Measurements from ENCODE around the gene CLRN3.

The CLRN3 gene

DNA sequence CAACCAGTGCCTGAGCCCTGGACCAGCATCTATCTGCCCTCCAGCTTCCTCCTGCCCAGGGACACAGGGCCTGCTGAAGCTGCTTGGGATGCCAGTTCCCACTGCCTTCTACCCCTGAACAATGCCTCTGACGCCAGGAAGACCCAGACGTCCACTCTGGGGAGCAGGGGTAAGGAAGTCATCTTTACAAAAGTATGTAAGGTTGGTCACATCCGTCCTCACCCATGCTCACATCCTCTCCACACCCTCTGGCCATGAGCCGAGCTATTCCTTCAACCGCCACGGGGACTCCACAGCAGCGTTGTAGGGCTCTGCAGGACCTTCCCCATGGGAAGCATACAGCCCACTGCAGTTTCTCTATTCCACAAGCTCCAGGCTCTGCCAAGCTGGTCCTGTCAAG lies 58.5 kb downstream of the CLRN3 start:
- H3F3A ChIP-seq (ENCODE audit: low read depth): no peaks in the 10 kb centered on the region
- no peaks in the 10 kb centered on the region for H3K9me3 ChIP-seq (ENCODE audit: insufficient read depth, low read depth, low read length)
- no peak overlapping the region for H2AFZ ChIP-seq (ENCODE audit: low read length)
- H3K9me2 ChIP-seq (replicated peaks; ENCODE audit: low read depth, low read length): no peaks in the 10 kb centered on the region
- no peaks in the 10 kb centered on the region for H3K4me1 ChIP-seq (ENCODE audit: insufficient read depth, low read length, poor library complexity, severe bottlenecking)
- TF ChIP-seq, protein P1, sequence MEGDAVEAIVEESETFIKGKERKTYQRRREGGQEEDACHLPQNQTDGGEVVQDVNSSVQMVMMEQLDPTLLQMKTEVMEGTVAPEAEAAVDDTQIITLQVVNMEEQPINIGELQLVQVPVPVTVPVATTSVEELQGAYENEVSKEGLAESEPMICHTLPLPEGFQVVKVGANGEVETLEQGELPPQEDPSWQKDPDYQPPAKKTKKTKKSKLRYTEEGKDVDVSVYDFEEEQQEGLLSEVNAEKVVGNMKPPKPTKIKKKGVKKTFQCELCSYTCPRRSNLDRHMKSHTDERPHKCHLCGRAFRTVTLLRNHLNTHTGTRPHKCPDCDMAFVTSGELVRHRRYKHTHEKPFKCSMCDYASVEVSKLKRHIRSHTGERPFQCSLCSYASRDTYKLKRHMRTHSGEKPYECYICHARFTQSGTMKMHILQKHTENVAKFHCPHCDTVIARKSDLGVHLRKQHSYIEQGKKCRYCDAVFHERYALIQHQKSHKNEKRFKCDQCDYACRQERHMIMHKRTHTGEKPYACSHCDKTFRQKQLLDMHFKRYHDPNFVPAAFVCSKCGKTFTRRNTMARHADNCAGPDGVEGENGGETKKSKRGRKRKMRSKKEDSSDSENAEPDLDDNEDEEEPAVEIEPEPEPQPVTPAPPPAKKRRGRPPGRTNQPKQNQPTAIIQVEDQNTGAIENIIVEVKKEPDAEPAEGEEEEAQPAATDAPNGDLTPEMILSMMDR (conservative IDR thresholded peaks at IDR 0.05; ENCODE audit: low read length): no peak
- TF ChIP-seq EZH2phosphoT487 (IDR thresholded peaks at IDR 0.05; ENCODE audit: borderline replicate concordance): no peak
- H4K20me1 ChIP-seq (ENCODE audit: insufficient read depth, low read length, poor library complexity, severe bottlenecking): no peaks in the 10 kb centered on the region
- no peak overlapping the region for H3K4me2 ChIP-seq (ENCODE audit: low read depth, low read length, poor library complexity, severe bottlenecking)
- no peaks in the 10 kb centered on the region for H3K79me2 ChIP-seq (ENCODE audit: insufficient read depth, low read length)
- H3K4me3 ChIP-seq (ENCODE audit: low read length, poor library complexity, severe bottlenecking): no peak overlapping the region
- H3K36me3 ChIP-seq (ENCODE audit: insufficient read depth, low read length): no peaks in the 10 kb centered on the region
- H3K27me3 ChIP-seq (ENCODE audit: insufficient read depth, low read length, poor library complexity, severe bottlenecking): no peaks in the 10 kb centered on the region
- no peak overlapping the region for H3K9ac ChIP-seq (ENCODE audit: low read depth, low read length, poor library complexity, severe bottlenecking)

DNA sequence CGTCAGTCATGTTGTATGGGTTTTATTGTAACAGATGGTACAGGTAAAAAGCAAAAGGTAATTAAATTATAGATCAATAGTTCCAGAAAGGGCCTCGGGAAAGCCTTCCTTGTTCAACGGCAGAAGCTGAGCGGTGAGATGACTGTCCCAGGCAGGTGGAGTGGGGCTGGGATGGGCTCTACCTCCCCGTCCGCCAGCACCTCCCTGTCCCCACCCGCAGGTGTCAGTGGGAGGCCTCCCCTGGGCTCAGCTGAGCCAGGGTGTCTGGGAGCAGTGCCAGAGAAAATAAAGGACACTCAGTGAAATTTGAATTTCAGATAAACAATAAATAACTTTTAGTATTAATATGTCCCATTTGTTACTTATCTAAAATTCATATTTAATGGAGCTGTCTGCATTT lies 58.9 kb downstream of the CLRN3 start:
- H3K79me2 ChIP-seq (ENCODE audit: insufficient read depth, low read length): no peaks in the 10 kb centered on the region
- no peak overlapping the region for H2AFZ ChIP-seq (ENCODE audit: low read length)
- no peaks in the 10 kb centered on the region for H3K4me1 ChIP-seq (ENCODE audit: insufficient read depth, low read length, poor library complexity, severe bottlenecking)
- H4K20me1 ChIP-seq (ENCODE audit: insufficient read depth, low read length, poor library complexity, severe bottlenecking): no peaks in the 10 kb centered on the region
- H3K4me3 ChIP-seq (ENCODE audit: low read length, poor library complexity, severe bottlenecking): no peak overlapping the region
- H3K4me2 ChIP-seq (ENCODE audit: low read depth, low read length, poor library complexity, severe bottlenecking): no peak overlapping the region
- TF ChIP-seq, protein P1 (conservative IDR thresholded peaks at IDR 0.05; ENCODE audit: low read length): no peak
- no peak for TF ChIP-seq EZH2phosphoT487 (IDR thresholded peaks at IDR 0.05; ENCODE audit: borderline replicate concordance)
- no peaks in the 10 kb centered on the region for H3F3A ChIP-seq (ENCODE audit: low read depth)
- H3K9ac ChIP-seq (ENCODE audit: low read depth, low read length, poor library complexity, severe bottlenecking): no peak overlapping the region
- H3K9me3 ChIP-seq (ENCODE audit: insufficient read depth, low read depth, low read length): no peaks in the 10 kb centered on the region
- no peaks in the 10 kb centered on the region for H3K36me3 ChIP-seq (ENCODE audit: insufficient read depth, low read length)
- no peaks in the 10 kb centered on the region for H3K27me3 ChIP-seq (ENCODE audit: insufficient read depth, low read length, poor library complexity, severe bottlenecking)
- H3K9me2 ChIP-seq (replicated peaks; ENCODE audit: low read depth, low read length): no peaks in the 10 kb centered on the region

DNA sequence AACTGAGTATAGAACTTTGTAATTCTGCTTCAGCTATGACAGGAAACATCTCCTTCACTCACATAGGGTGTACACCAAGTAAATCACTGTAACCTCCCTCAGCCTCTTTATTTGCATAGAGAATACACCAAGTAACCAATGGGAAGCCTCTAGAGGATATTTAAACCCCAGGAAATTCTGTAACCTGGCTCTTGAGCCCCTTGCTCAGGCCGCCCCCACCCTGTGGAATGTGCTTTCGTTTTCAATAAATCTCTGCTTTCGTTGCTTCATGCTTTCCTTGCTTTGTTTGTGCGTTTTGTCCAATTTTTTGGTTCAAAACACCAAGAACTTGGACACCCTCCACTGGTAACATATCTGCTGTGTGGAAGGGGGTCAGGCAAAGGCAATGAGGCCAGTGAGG lies 60.2 kb downstream of the CLRN3 start:
- H3K9me2 ChIP-seq (replicated peaks; ENCODE audit: low read depth, low read length): no peaks in the 10 kb centered on the region
- no peaks in the 10 kb centered on the region for H3K36me3 ChIP-seq (ENCODE audit: insufficient read depth, low read length)
- H3K4me2 ChIP-seq (ENCODE audit: low read depth, low read length, poor library complexity, severe bottlenecking): no peak overlapping the region
- no peaks in the 10 kb centered on the region for H3K9me3 ChIP-seq (ENCODE audit: insufficient read depth, low read depth, low read length)
- no peaks in the 10 kb centered on the region for H4K20me1 ChIP-seq (ENCODE audit: insufficient read depth, low read length, poor library complexity, severe bottlenecking)
- H3K79me2 ChIP-seq (ENCODE audit: insufficient read depth, low read length): no peaks in the 10 kb centered on the region
- no peaks in the 10 kb centered on the region for H3K27me3 ChIP-seq (ENCODE audit: insufficient read depth, low read length, poor library complexity, severe bottlenecking)
- no peaks in the 10 kb centered on the region for H3K4me1 ChIP-seq (ENCODE audit: insufficient read depth, low read length, poor library complexity, severe bottlenecking)
- H3F3A ChIP-seq (ENCODE audit: low read depth): no peaks in the 10 kb centered on the region
- no peak for TF ChIP-seq EZH2phosphoT487 (IDR thresholded peaks at IDR 0.05; ENCODE audit: borderline replicate concordance)
- TF ChIP-seq, protein P1 (conservative IDR thresholded peaks at IDR 0.05; ENCODE audit: low read length): no peak
- H2AFZ ChIP-seq (ENCODE audit: low read length): no peak overlapping the region; the same call in 1 of the 2 replicates
- no peak overlapping the region for H3K4me3 ChIP-seq (ENCODE audit: low read length, poor library complexity, severe bottlenecking)
- H3K9ac ChIP-seq (ENCODE audit: low read depth, low read length, poor library complexity, severe bottlenecking): no peak overlapping the region

Measured in Loucy (cell line).